Bronchial epithelial cell (primary cell): ENCODE results near the gene RANBP10. TPM values are rescaled to one million over a fixed set of nuclear protein-coding genes. Genes with fewer than 3 reads are reported as not detected.
A peak's percentile ranks its signal among the peaks of the same experiment; 100 is the strongest.

ENCODE experiments used
- DNase-seq: peaks from one replicate; pipeline ENCODE4 v3.0.0-alpha.2; 2010; ENCODE audit warnings: low read depth
- FAIRE-seq: peaks from 2 replicates; lab custom pipeline; 2011; peaks lifted over from hg19 to GRCh38; lab: Jason Lieb, UNC
- H3K27me3 ChIP-seq: 2 replicates; pipeline ENCODE4 v1.5.1; 2011; ENCODE audit warnings: low read length; ENCODE audit not compliant: control insufficient read depth, insufficient read depth
- H3K36me3 ChIP-seq: 2 replicates; pipeline ENCODE4 v1.5.1; 2011; ENCODE audit warnings: low read length; ENCODE audit not compliant: control insufficient read depth, insufficient read depth
- H3K4me3 ChIP-seq: 2 replicates; pipeline ENCODE4 v1.5.1; 2011; ENCODE audit warnings: mild to moderate bottlenecking, low read depth, low read length, control low read depth
- total RNA-seq: library from RNA; depleted of rRNA; stranded (reverse); fragments of >200 nt; gene quantifications from 2 replicates; pipeline ENCODE4 v1.2.1, GENCODE V29; 2014
- TF ChIP-seq, protein P1 (sequence below): IDR thresholded peaks from 2 replicates; pipeline ENCODE4 v1.5.1; 2011; ENCODE audit warnings: mild to moderate bottlenecking, moderate library complexity, low read length, control low read depth, inconsistent platforms; ENCODE audit not compliant: insufficient read depth, severe bottlenecking

The RANBP10 gene
- total RNA-seq, 1 donor from 2014 or later = 2.6 TPM

DNA sequence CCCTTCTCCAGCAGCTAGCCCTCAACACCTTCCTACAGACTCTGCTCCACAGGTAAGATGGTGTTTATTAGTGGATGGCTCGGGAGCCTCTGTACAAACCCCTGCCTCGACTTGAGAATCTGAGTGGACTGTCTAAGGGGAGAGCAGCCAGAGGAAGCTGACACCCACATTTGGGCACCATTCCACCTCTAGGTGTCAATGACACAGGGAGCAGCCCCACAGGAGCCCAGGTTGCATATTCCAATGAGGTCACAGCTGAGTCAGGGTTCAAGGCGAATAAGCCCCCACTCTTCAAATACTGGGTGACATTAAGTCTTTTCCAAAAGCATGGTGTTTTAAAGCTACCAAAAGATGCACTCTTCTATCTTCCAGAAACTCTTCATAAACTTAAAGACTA, 31.9 kb downstream of the RANBP10 start:
- no peak overlapping the region for H3K4me3 ChIP-seq
- no peaks in the 10 kb centered on the region for H3K27me3 ChIP-seq
- FAIRE-seq (no peak), DNase-seq (no peak)
- H3K36me3 ChIP-seq = peaks cover 1% of the 10 kb centered on the region
- TF ChIP-seq, protein P1, sequence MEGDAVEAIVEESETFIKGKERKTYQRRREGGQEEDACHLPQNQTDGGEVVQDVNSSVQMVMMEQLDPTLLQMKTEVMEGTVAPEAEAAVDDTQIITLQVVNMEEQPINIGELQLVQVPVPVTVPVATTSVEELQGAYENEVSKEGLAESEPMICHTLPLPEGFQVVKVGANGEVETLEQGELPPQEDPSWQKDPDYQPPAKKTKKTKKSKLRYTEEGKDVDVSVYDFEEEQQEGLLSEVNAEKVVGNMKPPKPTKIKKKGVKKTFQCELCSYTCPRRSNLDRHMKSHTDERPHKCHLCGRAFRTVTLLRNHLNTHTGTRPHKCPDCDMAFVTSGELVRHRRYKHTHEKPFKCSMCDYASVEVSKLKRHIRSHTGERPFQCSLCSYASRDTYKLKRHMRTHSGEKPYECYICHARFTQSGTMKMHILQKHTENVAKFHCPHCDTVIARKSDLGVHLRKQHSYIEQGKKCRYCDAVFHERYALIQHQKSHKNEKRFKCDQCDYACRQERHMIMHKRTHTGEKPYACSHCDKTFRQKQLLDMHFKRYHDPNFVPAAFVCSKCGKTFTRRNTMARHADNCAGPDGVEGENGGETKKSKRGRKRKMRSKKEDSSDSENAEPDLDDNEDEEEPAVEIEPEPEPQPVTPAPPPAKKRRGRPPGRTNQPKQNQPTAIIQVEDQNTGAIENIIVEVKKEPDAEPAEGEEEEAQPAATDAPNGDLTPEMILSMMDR = no peak

DNA sequence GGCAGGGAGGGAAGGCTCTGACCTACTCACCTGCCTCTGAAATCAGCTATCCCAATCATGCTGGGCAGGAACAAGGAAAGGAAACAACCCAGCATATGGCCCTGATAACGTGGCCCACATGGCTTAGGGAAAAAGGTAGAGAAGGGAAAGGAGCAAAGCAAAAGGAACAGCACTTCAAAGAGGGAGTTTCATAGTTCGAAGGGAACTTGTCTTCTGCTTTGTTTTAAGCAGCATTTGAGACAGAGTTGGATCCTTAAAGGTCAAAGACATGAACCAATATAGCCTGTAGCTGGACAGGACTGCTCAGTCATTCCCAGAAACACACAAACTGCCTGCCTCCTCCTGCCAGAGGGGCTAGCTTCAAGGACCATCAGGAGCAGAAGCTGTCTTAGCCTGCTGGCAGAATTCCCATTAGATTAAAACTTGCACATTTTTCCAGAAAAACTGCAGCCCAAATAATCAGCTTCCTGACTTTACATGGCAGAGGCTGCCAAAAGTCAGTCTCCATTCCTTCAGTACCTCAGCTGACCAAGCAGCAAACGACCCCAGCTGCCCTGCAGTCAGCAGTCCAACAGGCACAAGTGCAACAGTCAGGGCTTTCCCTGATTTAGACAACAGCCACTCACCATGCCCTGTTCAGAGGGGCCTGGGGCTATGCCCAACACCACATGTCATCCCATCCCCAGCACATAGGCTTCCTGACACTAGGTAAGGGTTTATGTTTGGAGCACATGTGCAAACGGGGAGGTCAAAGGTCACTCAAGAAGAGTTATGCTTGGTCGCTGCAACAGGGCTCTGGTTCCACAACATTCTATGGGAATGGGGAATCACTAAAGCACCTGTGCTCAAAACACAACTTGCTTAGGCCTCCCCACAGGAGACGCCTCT, 32.5 kb downstream of the RANBP10 start:
- no peak for FAIRE-seq
- TF ChIP-seq, protein P1 = no peak
- Histone ChIP-seq H3K4me3 (no peak overlapping the region), H3K36me3 (peaks cover 1% of the 10 kb centered on the region), H3K27me3 (no peaks in the 10 kb centered on the region)
- DNase-seq = no peak

DNA sequence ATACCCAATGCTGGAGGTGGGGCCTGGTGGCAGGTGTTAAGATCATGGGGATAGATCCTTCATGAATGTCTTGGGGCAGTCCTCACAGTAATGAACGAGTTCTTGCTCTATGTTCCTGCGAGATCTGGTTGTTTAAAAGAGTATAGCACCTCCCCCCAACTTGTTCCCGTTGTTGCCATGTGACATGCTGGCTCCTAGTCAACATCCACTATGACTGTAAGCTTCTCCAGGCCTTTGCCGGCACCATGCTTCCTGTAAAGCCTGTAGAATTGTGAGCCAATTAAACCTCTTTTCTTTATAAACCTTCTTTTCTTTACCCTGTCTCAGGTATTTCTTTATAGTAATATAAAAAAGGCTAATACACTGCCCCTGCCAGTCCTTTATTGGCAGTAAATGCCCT, 33.3 kb downstream of the RANBP10 start:
- Histone ChIP-seq H3K27me3 (no peaks in the 10 kb centered on the region), H3K36me3 (peaks cover 1% of the 10 kb centered on the region), H3K4me3 (no peak overlapping the region)
- FAIRE-seq (no peak), DNase-seq (no peak)
- TF ChIP-seq, protein P1 = no peak

DNA sequence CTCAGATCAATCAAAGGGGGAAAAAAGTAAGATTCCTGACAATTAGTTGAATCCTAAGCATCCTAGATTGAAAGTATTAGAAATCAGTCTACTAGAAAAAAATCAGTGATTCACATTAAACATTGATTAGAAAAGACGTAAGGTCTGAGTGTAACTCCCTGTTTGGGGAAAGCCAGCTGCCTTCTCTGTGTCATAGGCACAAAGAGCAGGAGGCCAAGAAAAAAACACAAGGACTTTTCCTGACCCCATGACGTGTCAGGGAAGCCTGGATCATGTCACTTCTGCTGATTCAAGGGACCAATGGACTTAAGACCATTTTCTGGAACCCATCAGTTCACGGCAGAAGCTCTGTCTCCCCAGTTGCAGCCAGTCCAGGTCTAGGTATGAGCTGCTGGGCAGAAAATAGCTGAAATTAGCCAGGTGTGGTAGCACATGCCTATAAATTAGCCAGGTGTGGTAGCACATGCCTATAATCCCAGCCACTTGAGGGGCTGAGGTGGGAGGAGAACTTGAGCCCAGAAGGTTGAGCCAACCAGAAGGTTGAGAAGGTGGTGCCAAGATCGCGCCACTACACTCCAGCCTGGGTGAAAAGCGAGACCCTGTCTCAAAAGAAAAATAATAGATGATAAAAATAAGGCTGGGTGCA, 35.9 kb downstream of the RANBP10 start:
- Histone ChIP-seq H3K36me3 (peaks cover 1% of the 10 kb centered on the region), H3K4me3 (no peak overlapping the region), H3K27me3 (no peaks in the 10 kb centered on the region)
- FAIRE-seq (peak; percentile 62), DNase-seq (no peak)
- TF ChIP-seq, protein P1 = no peak

DNA sequence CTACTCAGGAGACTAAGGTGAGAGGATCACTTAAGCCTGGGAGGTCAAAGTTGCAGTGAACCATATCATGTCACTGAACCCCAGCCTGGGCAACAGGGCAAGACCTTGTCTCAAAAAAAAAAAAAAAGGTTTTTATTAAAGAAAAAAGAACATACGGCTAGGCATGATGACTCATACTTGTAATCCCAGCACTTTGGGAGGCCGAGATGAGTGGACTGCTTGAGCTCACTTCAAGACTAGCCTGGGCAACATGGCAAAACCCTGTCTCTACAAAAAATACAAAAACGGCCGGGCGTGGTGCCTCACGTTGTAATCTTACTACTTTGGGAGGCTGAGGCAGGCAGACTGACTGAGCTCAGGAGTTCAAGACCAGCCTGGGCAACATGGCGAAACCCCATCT, 38.4 kb downstream of the RANBP10 start:
- peaks cover 1% of the 10 kb centered on the region for H3K36me3 ChIP-seq
- TF ChIP-seq, protein P1 = no peak
- H3K4me3 ChIP-seq = no peak overlapping the region
- no peak for FAIRE-seq
- DNase-seq = peak; percentile 75
- no peaks in the 10 kb centered on the region for H3K27me3 ChIP-seq
